NCI-H2196 (cell line): ENCODE data around the gene ZNF804A.

Source experiments
- DNase-seq: peaks from one replicate; lab custom pipeline; 2025; ENCODE audit not compliant: unreplicated experiment; lab: John Stamatoyannopoulos, UW

ZNF804A gene

DNA sequence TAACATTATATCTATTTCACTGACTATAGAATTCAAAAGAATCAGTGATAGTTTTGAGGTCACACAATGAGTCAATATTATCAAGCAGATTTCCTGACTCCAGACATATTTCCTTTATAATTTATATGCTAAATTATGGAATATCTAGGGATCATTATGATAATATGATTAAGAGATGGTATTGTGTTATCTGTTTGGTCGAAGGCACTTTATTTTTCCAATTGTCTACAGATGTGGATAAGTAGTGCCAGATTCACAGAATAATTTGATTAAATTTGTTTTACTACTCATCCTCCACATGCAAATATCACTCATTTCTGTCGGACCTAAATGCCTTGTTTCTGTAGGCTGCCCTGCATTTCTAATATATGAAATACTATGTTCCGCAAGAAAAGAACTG lies 4.4 kb downstream of the ZNF804A start:
- no peak for DNase-seq

DNA sequence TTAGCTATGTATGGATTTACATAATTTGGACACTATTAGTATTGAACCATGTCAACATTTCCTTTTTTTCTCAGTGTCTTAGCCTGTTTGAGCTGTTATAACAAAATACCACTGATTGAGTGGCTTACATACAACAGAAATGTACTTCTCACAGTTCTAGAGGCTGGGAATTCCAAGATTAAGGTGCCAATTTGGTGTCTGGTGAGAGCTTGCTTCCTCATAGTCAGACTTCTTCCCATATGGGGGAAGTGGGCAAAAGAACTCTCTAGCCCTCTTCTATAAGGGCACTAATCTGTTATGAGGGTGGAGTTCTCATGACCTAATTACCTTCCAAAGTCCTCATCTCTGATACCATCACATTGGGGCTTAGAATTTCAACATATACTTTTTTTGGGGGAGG lies 12.6 kb downstream of the ZNF804A start:
- DNase-seq, result no peak

DNA sequence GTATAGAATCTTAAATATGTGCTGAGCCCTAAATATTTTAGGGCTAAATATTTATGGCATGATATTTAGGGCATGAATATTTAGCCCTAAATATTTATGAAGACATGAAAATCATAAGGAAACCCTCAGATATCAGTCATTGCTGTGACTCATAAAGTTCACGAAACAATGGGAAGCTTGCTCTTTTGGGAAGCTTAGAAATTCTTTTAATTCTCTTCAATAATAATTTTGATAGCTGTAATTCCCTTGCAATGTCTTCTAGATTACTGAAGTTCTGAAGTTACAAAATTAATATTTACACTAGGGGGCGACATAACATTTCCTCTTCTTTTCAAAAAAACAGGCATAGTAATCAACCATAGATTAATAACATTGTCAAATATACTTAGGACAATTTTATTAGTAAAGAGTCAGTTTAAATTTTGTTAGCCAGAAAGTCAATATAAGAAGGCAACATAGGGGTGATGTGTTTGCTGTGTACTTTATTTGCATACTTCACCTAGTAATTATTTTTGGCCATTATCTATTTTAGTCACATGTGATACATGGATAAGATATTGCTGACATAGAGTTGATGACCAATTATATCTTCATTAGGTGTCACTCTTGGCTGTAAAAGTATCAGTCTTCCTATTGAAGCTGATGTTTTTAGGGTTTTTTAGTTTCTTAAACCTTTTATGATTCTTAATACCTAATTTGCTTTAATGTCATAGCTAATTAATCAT lies 13.2 kb downstream of the ZNF804A start:
- DNase-seq, result no peak

DNA sequence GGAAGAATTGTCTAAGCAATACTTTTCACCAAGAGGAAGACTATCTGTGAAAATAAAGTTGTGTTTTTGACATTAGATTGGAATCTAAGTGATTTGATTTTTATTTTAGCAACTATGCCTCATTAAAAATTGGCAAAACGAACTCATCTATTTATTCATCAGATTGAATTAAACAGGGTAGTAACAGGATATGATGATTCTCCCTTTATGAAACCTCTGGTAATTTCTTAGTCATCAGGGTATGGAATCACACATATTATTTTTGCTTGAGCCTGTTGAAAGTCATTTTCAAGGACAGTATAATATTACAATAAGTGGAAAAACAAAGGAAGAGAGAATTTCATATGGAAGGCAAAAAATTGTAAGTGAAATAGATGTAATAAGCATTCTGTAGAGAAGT lies 22.0 kb downstream of the ZNF804A start:
- no peak for DNase-seq

DNA sequence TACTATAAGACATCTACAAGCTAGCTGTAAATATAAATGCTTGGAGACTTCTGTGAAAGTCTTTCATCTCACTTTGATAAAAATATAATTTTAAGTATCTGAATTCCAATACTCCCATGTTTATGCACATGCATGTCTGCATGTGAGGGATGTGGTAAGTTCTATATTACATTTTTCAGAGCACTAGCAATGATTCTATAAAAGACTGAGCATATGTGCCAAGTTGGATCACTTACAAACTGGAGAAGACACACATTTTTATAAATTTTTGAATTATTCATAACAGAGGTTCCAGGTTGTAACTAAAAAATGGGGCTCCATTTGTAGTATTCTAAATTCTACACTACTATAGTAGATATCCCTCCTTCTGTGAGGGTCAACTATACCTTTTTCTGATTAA lies 26.0 kb downstream of the ZNF804A start:
- no peak for DNase-seq

DNA sequence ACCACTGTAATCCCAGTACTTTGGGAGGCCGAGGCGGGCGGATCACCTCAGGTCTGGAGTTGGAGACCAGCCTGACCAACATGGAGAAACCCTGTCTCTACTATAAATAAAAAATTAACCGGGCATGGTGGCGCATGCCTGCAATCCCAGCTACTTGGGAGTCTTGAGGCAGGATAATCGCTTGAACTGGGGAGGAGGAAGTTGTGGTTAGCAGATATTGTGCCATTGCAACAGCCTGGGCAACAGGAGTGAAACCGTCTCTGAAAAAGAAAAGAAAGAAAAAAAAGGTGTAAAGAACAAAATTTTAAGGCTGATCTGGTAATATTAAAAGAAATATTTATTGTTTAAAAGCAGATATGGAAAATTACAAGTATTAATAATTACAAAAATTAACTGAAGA lies 29.7 kb downstream of the ZNF804A start:
- no peak for DNase-seq

DNA sequence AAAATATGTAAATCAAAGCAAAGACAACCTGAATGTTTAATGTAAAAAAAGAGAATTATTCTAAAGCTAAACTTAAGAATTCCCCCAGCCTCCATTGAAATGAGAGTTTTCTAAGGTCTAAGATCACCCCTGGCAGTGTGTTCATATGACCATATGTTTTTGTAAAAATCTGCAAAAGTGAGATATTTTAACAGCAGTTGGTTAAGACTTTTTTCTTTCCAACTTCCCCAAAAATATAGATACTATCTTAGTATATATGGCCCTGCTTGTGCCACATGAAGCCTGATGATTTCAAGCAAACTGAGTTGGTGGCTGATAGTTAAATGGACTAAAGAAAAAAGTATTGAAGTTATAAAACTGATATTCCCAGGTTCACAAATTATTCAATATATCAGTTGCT lies 35.4 kb downstream of the ZNF804A start:
- no peak for DNase-seq

DNA sequence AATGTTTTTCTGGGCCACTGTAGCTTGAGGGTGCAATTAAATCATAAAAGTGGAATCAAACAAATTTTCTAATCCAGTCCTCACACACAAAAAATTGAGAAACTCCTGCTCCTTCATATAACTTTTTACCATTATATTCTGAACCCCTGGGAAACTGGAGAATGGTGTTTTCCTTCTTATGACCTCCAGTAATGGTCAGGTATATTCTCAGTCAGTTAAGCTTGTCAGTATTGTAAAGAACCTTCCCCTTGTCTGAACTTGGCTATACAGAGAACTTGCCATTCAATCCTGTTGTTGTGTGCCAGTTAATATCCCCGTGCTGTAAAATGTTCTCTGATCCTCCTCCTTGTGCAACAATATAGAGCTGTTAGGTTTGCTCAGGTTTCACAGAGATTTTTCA lies 39.5 kb downstream of the ZNF804A start:
- no peak for DNase-seq

DNA sequence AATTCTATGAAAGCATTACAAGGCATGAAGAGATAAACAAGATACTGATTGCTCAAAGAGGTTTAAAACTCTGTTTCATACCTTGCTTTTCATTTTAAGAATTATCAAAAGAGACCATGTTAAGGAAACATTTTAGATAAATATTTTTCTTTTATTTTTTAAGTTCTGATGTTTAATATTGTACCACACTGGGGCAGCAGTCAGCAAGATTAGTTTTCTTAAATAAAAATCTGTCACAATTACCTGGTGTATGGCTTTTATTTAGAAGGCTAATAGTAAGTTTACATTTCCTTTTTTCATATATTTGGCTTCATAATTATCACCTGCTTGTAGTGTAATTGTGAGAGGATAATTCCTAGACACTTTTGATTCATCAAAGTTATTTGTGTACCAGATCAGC lies 46.4 kb downstream of the ZNF804A start:
- DNase-seq, result no peak

DNA sequence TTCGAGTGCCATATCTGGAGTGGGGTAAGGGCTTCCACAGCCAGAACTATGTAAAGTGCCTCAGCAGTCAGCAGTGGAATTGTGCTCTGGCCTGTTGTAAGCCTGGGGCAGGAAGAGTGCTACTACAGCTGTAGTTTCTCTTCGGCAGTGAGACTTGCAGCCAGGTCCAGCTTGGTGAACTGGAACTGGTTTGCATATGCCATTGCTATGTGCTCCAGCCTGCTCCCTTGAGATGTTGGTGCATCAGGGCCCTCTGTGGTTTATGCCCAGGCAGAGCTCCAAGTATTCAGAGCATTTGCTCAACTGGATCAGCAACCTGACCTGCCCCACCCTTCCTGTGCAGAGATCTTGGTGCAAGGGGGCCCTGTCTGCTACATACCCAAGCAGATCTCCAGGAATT lies 47.8 kb downstream of the ZNF804A start:
- DNase-seq, result peak; percentile 6

DNA sequence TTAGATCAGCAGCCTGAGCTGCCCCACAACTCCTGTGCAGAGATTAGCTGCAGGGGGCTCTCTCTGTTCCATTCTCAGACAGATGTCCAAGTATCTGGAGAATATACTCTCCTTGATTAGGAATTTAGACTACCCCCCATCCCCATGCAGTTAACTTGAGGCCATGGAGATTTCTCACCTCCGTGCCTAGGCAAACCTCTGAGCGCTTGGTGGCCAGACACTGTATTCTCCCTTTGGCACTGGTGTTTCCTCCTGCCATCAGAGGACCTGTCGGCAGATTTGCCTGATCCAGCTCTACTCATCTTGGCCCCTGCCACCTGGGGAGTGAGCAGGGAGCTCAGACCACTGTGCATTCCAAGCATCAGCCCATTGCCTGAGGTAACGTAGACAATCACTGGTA lies 48.3 kb downstream of the ZNF804A start:
- no peak for DNase-seq

DNA sequence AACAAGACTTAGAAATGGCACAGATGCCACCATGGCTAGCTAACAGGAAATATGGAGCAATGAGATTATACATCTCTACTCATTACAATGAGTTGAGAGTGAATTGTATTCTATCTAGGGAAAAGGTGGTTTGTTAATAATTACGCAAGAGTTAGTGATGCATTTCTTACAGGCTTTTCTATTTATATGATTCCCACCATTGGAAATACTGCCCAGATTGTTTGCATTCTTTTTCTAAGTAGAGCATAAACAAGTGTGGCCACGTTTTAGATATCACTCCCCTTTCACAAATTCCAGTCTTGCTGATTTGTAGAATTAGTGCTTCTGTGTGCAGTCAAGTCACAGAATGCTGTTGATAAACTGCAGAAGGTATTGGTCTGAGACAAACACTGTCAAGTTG lies 56.6 kb downstream of the ZNF804A start:
- DNase-seq, result no peak

DNA sequence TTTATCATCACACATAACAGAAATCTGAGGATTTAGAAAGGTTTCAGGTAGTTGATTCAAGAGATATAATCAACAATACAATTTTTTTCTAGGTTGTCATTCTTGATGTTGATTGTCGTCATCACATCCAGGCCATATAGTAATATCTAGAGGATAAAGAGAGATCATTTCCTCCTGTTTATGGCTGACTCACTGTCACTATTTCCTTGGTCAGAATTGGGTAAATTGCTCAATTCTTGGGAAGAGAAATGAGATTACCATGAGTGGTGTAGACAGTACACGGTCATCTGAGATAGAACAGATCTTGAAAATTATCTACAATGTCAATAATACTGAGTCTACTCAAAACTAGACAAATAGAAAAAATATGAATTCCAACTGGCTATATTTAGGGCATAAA lies 78.8 kb downstream of the ZNF804A start:
- no peak for DNase-seq

DNA sequence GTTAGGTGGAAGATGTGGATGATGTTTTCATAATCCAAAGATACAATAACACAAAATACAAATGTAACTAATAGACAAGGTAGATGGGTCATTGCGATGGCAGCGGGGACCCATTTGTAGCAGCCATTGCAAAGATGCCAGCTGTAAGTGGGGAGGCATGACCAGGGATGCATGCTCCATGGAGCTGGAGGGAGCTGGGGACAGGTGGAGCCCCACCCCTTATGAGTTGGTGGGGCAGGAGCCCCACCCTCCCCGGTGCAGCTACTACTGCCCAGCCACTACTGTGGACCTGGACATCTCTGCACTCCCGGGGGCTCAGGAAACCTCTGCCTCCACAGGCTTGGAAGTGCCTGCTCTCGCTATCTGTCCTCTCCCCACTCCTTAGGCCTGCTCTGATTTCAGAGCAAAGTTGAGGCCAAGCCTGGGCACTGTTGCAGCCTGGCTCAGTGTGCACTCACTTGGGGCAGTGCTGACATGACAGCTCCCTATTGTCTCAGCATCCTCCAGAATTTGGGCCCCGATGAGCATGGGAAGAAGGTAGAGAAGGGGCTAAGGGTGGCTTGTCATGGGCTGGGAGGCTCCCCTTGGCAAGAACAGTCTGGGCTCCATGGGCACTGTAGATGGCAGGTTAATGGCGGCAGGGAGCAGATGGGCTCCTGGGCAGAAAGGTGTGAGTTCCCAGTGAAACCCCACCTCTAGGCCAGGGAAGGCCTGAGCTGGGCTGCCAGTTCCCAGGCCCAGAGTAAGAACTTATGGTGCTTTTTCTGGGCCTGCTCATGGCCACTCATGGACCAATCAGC lies 81.1 kb downstream of the ZNF804A start:
- no peak for DNase-seq

DNA sequence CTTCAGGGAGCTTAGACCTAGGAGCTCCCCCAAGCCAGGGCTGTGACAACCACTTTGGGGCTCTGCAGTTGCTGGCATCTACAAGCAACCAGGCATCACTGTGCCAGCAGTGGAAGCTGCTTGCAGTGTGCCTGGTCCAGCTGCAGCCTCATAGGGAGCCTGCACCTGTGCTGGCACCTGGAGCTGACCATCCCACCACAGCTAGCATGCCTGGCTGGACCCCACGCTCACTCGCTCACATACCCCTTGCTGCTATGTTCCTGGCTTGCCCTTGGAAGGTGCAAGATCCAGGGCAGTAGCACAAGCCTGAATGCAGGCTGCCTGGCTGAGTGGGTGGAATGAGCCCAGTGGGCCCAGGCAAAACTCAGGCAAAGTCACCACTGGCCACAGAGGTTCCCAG lies 82.5 kb downstream of the ZNF804A start:
- DNase-seq, result no peak

DNA sequence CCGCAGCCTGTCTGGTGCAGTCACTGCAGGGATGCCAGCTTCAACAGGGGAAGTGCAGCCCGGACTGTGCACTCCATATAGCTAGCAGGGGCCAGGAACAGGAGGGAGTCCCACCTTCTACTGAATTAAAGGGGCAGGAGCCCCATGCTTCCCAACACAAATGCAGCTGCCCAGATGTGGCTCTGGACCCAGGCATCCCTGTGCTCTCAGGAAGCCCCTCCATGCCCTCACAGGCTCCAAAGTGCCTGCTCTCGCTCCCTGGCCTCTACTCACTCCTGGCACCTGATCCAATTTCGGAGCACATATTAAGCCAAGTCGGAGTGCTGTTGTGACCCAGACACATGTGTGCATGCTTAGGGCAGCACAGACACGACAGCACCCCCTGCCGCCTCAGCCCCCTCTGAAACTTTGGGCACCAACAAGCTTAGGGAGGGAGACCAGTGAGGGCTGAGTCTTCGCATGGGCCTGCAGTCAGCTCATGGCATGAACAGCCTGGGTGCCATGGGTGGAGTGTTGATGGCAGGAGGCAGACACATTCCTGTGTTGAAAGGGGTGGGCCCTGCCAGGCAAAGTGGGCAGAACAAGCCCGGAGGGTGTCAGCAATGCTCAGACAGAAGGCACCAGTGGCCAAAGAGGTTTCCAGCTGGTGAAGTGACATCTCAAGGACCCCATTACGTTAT lies 83.5 kb downstream of the ZNF804A start:
- no peak for DNase-seq

DNA sequence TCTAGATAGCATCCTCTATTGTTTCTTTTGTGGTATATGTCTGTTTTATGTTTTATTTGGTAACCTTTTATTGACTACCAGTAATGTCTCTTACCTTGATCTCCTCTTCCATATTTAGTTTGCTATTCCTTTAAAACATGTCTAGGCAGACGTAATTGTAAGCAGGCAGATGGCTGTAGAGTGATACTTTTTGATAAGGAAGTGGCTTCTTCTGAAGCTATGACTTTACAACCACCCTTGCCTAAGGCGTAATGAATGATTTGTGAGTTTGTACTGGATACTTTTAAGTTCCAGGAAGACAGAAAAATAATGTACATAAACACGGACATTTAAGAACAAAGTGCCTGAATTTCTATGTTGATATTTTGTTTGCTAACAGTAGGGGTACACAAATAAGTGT lies 85.6 kb downstream of the ZNF804A start:
- DNase-seq, result no peak

DNA sequence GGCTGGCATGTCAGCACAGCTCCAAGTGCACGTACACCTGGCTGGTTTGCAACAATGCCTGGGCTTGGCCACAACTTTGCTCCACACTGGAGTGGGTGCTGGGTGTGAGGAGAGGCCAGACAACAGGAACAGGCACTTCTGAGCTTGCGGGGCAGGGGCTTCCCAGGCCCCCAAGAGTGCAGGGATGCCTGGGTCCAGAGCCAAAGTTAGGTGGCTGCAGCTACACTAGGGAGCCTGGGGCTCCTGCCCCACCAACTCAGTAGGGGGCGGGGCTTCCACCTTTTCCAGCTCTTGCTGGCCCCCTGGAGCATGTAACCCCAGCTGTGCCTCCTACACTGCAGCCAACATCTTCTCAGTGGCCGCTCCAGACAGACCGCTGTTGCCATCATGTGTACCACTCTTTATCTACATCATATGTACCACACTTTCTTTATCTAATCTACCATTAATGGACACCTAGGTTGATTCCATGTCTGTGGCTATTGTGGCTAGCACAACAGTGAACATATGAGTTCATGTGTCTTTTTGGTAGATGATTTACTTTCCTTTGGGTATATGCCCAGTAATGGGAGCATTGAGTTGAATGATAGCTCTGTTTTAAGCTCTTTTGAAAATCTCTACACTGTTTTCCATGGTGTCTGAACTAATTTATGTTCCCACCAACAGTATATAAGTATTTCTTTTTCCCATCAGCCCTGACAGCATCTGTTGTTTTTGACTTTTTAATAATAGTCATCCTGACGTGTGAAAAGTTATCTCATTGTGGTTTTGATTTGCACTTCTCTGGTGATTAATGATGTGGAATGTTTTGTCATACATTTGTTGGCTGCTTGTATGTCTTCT lies 87.9 kb downstream of the ZNF804A start:
- no peak for DNase-seq

DNA sequence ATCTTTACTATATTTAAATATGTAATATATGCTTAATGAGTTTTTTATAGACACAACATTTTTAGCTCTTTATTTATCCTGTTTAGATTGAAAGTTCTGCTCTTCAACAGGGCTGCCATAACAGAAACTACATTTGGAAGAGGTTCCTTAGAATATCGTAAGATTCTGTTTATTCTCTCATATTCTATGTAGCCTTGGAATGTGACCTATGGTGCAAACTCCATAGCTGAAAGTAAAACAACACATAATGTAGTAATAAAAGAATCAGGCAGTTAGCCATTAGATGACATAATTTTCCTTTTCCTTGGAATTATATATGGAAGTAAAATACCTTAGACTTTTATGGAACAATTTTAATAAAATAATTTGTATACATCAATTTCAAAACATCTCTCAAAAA lies 91.3 kb downstream of the ZNF804A start:
- DNase-seq, result no peak

DNA sequence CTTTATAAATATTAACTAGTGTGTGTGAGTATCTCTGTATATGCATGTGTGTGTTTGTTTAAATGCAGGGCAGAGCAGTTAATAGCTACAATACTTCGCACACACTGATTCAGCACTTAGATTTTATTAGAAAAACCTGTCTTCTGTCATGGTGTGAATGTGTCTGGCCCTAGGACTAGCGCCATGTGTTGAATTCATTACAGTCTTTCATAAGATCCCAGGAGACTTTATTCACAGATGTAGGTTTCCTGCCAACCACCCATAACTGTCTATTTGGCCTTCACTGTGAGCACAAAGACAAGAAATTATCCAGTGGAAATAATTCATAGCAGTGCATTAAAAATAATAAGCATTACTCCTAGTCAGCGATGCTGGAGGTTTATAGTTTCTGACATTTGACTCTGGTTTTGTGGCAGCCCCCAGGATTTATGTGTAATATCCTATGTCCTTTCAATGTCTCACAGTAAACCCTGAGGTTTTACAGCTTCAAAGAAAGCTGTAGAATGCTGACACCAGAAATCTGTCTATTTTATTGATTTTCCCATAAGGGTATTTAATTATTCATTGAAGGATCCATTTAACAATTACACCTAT lies 93.9 kb downstream of the ZNF804A start:
- DNase-seq, result no peak

DNA sequence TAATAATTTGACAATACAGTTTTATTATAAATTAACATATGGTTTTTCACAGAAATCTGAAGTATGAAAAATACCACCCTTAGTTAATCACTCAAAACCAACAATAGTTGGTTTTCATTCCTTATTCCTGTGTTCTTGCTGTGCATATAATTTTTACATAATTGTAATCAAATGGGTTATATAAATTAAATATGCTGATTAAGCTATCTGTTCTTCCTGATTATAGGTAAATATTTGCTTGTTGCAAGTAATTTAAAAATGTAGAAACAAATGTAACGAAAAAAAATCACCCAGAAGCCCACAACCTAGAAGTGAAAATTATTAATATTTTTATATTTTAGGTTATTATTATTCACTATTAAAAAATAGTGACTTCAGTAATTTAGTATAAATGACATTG lies 98.3 kb downstream of the ZNF804A start:
- no peak for DNase-seq
